Globus pallidus (tissue), 1 donor: ENCODE measurements around the gene BDKRB2.

Source experiments
- DNase-seq: peaks from one replicate; pipeline ENCODE4 v3.0.0-alpha.2; 2015; ENCODE audit warnings: low spot score

BDKRB2 gene

DNA sequence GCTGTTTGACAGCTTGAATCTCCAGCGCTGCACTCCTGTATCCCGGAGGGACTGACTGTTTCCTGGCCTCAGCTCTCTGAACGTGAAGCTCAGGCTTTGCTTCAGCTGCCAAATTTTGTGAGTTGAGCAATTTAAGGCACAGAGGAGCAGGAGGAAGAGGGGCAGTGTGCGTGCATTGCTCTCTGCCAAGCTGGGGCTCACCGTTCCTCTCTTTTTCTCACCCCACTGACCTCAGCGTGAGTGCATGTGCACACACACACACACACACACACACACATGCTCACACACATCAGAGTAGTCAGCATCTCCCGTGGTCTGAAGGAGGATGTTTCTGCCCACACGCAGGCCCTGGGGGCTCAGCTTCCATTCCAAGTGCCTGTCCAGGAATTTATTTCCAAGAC is 27.8 kb upstream of the BDKRB2 start:
- DNase-seq, result no peak

DNA sequence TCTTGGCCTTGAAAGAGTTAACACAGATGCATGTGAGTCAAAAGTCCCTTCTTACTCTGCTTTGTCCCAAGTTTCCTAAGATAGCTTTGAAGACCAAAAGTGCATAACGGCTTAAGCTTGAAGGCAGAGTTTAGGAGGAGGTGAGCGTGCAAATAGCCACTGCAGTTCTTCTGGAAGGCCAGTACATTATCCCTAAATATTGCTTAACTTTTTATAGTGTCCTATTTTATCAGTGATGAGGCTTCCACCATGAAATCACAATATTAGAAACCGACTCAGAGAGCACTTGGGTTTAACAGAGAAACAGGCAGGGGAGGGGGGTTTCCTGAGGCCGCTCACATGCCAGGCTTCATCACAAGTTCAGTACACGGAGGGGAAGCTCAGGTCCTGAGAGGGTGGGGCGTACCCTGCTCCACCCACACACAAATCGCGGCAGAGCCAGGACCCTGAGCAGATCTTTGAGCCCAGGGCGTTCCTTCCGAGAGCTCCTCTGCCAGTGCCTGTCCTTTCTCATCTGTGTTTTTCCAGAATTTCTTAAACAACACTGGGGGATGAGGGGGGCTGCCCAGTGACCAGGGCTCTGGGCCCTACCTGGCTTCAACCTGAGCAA is 26.8 kb upstream of the BDKRB2 start:
- no peak for DNase-seq

DNA sequence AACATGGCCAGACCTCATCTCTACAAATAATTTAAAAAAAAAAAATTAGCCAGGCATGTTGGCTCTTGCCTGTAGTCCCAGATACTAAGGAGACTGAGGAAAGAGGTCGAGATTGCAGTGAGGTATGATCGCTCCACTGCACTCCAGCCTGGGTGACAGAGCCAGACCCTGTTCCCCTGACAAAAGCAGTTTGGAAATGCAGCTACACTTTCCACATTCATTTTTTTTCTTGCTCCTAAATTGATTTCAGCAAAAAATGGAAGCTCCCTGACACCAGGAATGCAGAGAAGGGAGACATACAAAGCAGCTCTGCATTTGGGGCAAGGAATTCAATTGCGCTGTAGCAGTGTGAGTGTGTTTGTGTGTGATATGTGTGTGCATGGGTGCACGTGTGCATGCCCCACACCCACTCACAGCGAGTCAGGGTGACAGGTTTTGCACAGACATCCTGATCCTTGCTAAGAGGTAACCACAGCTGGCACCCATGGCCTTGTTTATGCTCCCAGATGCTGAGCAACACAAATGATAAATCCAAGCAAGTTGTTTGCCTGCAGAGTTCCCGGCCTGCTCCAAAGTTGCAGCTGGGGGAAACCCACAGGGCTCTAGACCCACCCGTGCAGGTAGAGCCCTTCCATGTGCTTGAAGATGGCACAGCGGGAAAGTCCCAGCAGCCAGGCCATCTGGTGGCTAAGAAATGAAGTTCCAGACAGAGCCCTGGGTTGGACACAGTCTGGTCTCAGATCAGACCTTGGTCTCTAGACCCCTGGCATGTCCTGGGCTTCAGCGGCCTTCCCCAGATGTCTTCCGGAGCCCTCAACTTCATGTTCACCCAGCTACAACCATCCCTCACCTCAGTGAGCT is 25.9 kb upstream of the BDKRB2 start:
- no peak for DNase-seq

DNA sequence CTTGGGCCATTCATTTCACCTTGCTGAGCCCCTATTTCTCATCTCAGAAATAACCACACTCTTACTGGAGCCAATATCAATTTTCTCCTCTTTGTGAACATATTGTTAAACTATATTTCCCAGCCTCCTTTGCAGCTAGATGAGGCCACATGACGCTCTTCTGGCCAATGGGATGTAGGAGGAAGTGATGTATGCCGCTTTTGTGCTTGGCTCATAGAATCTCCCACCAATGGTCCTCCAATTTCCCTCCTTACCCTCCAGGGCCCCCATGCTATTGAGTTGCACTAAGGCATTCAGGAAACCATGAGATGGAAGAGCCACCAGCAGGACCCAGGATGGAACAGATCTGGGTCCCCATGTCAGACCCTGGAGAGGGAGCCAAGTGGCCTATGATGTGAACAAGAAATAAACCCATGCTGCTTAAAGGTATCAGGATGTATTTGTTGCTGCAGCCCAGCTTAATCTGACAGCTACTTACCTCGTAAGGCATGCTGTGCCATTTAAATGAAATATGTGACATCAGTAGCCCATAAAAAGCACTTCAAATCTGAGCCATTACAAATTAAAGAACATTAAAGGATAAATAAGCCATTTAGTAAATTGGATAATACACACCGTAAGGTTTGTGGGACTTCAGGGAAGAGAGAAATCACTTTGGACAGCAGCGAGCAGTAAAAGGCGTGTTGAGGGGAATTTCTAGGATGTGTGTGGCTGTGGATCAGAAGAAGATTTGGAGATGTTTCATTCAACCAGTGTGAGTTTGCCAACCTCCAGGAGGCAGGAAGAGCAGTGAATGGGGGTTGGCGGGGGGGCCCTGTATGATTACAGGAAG is 24.4 kb upstream of the BDKRB2 start:
- DNase-seq, result no peak

DNA sequence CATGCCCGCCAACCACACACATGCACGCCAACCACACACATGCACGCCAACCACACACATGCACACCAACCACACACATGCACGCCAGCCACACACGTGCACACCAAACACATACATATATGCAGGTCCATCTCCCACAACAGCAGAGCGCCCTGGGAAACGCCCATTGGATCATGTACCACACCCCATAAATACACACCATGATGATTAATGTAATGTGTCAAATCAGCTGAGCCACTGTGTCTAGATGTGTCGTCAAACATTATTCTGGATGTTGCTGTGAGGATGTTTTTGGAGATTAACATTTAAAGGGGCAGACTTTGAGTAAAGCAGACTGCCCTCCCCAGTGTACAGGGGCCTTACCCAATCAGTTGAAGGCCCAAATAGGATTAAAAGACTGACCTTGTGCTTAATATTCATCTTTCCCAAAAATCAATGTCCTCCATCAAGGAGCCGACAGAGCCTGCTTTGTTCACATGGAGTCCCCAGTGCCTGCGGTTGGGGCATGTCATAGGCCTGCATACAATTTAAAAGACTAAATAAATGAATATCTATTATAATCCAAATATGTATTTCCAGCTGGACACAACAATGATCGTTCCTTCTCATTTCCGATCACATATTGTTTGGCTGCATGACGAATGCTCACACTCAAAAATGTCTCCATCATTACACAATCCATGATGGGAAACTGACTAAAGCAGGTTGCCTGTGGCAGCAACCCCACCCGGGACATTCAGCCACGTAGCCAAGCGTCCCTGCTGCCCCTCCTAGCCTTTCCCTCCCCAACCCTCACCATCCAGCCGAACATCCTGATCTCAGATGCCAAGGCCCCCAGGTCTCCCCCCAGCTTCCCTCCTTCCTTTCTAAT is 23.2 kb upstream of the BDKRB2 start:
- DNase-seq, result no peak

DNA sequence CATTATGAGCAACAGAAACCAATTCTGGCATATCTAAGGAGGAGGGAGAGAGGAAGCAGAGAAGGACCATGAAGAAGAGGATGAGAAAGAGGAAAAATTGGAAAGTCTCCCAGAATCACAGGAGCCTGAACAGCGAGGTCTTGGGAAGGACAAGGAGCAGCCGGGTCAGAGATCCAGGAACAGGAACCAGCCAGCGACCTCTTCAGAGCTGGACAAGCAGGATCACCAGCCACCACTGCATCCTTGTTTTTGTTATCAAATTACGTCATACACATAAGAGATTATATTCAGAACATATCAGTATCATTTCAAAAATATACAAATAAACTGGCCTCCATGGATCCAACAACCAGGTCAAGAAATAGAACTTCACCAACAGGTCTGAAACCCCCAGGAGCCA is 22.1 kb upstream of the BDKRB2 start:
- no peak for DNase-seq

DNA sequence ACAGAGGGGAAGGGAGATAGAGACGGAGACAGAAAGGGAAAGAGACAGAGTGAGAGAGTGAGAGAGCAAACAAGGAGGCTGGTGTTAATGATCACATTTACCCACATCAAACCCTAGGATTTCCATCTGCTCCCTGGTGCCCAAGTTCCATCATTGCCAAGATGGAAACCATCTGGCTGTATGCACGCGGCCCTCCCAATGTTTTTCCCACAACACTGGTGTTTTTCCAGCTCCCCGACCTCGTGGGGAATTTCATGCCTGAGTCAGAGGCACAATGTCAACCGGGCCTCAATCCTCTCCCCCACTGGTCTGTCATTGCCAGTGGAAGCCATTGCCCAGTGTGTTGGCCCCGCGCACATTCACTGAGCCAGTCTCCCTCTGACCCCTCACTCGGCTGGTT is 19.9 kb upstream of the BDKRB2 start:
- DNase-seq, result no peak

DNA sequence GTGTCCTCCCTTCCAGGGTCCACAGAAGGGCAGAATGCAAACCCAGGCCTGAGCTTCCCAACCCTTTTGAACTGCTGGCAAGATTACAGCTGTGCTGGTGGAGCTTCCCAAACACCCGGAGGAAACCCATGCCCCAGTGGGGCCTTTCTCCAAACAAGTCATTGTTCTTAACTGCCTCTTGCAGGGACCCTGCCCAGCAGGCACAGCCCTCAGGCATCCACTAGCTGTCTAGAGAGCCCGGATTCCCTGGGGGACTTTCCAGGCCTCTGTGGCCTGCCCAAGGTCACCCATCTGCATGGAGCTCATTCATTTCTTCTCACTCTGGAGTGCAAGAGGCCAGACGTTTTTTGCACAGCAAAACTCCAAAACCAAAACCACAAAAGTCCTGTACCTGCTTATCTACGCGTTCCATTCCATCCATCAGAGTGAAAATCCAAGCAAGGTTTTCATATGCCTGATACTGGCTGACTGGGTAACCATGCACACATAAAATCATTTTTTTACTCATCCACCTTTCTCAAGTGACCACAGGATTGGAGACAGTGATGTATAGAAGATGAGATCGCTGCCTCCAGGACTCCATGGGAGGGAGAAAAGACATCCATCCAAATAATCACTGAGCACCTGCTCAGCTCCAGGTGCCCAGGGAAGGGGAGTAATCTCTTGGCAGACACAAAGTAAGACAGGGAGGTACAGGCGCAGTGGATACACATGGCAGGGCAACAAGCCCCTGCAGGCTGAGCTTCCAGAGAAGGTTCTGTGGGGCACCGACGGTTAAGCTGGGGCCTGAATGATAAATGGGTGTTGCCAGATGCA is 17.2 kb upstream of the BDKRB2 start:
- no peak for DNase-seq

DNA sequence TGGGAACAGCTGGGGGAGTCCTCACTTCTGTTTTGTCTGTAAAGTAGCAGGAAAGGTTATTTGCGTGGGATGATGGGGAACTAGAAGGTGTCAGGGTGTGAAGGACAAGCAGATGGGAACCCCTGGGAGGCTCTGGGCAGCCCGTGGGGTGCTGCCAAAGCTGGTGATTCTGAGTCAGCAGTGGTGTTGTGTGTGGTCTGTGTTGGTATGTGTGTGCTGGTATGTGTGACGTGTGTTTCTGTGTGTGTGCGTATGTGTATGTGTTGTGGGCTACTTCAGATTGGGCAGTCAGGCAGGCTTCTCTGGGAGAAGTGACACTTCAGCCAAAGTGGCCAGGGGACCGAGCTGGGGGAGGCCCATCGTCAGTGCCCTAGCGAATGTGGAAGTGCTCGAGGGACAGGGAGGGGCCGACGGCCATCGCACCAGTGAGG is 15.3 kb upstream of the BDKRB2 start:
- no peak for DNase-seq

DNA sequence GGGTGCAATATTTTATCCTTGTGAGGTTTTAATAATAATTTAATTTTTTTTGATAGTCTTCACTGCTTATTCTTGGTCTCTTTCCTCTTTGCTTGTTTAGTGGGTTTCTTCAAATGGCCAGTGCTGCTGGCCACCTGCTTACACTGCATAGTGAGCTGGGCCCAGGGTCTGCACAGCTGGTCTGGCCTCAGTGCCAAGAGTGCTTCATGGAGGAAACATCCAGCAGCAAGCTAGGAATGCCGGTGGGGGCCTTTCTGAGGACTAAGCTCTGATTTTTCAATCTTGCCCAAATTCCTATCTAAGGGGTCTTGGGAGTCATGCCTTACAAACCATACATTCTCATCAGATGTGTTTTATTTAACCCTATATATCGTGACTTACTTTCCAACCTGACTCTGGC is 13.3 kb upstream of the BDKRB2 start:
- no peak for DNase-seq

DNA sequence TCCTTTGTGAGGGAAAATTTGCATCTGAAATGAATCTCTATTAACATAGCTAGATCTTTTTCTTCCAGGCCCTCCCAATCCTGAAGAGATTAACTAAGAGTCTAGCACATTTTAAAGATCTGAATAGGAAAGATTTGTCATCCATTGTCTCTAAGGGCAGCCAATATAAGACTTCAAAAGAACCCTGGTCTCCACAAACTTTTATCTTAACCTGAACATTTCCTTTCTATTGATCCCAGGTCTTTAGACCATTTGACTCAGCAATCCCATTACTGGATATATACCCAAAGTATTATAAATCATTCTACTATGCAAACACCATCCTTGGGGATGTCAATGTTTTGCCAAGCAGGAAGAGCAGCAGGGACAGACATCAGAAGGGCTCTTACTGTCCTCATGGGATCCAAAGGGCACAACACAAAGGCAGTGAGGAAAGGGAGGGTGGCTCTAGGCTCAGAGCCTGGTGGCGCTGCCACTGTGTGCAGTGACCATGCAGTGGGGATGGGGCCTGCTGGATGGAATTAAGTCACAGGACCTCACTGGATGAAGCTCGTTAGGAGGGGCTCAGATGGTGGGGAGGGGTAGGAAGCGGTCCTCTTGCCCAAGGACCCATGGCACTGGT is 12.7 kb upstream of the BDKRB2 start:
- no peak for DNase-seq

DNA sequence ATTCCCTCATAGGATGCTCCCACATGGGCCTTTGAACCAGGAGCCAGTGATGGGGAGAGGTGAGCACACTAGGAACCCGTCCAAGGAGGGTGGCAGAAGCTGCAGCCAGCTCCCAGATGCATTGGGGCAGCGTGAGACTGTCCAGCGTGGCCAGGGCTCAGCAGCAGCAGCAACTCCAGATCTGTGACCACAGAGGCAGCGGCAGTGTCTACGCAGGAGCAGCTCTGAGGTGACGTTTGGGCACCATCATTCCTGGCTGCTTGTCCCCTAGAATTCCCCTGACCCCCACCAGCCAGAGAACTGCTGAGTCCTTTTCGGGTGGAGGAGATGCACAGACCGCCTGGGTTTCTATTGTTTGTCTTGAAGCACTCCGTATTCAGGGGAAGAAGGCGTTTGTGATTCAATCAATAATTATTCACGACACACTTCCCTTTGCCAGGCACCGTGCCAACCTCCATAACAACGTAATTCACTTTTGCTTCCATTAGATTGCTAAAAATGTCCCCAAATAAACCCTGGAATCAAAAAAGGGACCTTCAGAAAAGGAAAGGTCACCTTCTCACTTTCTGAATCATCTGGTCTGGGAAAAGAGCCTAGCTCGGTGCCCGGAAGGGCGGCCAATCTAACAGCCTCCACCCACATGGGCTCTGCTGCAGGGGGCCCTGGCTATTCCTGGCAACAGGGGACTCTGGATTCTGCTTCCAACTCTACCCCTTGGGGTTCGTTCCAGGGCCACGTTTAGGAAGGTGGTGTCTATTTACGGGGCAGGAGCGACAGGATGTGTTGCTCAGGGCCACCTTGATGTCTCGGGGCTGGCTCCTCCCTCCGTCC is 11.4 kb upstream of the BDKRB2 start:
- peak; percentile 26 for DNase-seq

DNA sequence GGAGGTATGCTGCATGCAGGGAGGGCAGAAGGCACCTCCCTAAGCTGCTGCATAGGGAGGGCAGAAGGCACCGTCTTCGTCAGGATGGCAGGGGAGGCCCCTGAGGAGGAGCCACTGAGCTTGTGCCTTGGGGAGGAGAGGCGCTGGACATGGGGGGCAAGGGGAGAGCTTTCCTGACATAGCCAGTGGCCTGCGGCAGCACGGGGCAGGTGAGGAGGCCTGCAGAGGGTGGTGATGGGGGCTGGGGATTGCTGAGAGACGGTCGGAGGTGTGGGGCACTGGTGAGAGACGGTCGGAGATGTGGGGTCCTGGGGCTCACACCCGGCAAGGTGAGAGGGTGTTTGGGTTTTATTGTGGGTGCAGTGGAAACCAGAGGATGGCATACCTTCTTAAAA is 10.4 kb upstream of the BDKRB2 start:
- no peak for DNase-seq

DNA sequence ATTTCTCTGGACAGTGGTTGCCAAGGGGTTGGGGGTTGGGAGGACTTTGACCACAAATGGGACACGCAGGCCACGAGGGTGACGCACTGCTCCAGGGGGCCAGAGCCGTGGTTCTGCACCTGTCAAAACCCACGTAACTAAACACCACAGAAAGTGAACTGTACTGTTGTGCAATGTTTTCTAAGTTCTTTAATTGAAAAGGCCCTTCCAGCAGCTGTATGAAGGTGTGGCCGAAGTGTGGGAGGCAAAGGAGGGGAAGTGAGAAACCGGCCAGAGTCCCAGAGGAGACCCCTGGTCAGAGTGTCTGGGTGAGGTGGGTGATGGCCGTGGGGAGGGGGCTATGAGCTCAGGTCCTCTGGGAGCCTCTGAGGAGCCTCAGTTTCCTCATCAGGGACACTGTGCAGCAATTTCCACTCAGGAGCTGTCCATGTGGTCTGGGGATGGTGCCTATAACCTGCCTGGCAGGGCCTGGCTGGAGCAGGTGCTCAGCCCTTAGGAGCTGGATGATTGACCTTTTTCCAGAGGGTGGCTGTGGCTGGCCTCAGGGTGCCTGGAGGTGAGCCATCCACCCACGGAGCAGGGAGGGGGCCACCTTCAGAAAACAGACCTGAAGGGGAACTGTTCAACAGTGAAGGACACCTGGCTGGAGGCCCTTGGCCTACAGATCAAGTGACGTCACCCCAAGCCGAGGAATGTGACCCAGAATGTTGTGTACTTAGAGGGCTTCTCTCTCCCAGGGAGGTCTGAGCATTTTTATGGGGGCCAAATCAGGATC is 9.8 kb upstream of the BDKRB2 start:
- no peak for DNase-seq

DNA sequence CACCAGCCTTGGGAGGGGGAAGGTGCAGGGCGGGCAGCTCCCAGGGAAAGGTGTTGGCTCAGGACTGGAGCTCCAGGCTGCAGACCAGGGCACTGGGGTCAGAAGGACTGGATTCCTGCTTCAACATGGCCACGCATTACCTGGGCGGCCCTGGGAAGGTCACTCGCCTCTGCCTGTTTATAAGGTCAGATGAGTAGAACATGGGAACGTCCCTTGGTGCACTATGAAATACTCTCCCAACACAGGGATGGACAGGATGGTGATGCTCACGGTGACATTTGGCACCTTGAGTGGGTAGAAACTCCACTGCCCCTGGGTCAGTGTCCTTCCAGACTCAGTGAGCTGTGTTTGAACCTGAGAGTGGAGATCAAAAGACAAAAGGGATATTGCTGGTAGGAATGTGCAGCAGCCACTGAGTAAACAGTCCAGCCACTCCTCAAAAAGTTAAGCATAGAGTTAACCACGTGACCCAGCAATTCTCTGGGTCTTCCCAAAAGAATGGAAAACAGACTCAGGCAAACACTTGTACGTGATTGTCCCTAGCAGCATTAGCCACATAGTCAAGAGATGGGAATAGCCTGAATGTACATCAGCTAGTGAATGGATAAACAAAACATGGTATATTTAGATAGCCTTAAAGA is 9.1 kb upstream of the BDKRB2 start:
- DNase-seq, result no peak

DNA sequence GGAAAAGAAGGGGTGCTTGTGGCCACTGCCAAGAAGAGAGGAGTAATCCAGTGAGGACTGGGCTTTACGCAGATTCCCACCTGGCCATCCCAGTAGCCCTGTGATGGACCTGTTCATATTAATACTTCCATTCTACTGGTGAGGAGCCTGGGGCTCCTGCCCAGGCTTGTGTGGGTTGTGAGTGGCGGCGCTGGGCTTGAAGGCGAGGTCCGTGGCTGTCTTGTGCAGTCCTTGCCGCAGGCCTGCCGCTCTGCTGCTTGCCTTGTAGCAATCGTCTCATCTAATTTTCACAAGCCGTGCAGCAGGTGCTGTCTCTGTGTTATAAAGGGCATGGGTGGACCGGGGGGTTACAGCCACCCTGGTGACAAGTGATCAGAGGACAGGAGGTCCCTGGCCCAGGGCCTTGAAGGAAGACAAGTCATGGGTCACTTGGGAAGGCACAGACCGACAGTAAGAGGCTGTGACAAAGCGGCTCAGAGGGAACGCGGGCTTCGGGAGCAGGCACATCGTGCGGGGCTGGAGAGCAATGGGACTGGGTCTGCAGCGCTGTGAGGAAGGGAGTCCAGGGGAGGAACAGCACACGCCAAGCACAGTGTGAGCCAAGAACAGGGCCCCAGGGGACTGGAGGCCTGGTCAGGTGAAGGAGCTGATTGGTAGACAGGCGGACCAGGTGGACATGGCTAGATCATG is 7.3 kb upstream of the BDKRB2 start:
- no peak for DNase-seq

DNA sequence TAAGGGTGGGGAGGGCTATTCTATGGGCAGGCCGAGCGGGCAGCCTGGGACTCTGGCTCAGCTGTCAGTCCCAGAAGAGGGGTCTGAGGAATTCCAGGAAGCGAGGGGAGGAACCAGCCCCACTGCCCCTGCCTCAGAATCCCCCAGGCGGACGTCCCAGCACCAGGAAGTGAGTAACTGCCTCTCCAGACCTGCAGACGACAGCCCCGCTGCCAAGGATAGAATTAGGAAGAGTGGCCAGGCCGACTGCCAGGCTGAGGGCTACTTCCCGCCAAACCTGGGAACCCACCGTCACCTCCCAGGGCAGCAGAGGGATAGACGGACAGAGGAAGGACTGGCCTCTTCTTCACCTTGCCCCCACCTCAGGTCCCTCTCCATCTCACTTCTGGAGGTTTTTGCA is 6.7 kb upstream of the BDKRB2 start:
- DNase-seq, result no peak
